ENCODE data around the gene CXXC1. TPM values are rescaled to one million over a fixed set of nuclear protein-coding genes. Genes with fewer than 3 reads are reported as not detected.

The CXXC1 gene
- total and polyA plus RNA-seq, 7 donors, result 27.0 to 83.2 (median 49.0) TPM

- Histone ChIP-seq H3K27ac (no peak overlapping the region), H3K36me3 (no peaks in the 10 kb centered on the region), H3K27me3 (no peaks in the 10 kb centered on the region), H3K9me3 (no peaks in the 10 kb centered on the region), H3K4me1 (no peaks in the 10 kb centered on the region), H3K4me3 (no peak overlapping the region)
- no peak for TF ChIP-seq POLR2A (IDR thresholded peaks at IDR 0.05)
- 81 to 92% methylated on average over 3 of the region's 3 CpGs for WGBS, 2 donors
- no peak for DNase-seq
- intact Hi-C loops (cut with DNase I), result no loop called here
Observed at GRCh38 chr18:50327983-50328382, 40.5 kb upstream of the CXXC1 start.

DNA sequence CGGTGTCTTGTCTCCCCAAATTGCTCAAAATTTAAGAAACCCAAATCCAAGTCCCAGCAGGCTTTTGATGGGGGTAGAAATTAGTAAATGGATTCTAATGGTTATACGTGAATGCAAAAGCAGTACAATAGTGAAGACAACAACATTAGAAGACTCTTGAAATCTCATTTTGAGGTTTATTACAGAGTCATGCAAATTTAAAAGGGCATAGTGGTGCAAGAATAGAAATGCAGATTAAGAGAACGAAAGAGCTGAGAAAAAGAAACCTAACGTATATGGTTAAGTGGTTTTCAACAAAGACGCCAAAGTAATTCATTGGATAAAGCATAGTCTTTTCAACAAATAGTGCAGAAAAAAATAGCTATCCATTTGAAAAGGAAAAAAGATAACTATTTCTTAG, 33.2 kb upstream of the CXXC1 start:
- Histone ChIP-seq H3K27me3 (peaks cover 0 to 4% (median 0%) of the 10 kb centered on the region in 3 donors), H3K9me3 (no peaks in the 10 kb centered on the region), H3K4me3 (no peak overlapping the region), H3K36me3 (no peaks in the 10 kb centered on the region), H3K27ac (no peak overlapping the region), H3K4me1 (no peaks in the 10 kb centered on the region)
- DNase-seq, result no peak
- WGBS, 2 donors, result 54 to 84% methylated on average over 5 of the region's 5 CpGs
- intact Hi-C loops (cut with DNase I), result no loop called here
- TF ChIP-seq CTCF (IDR thresholded peaks at IDR 0.05) (no peak), POLR2A (IDR thresholded peaks at IDR 0.05) (no peak), EP300 (IDR thresholded peaks at IDR 0.05) (no peak), POLR2AphosphoS5 (IDR thresholded peaks at IDR 0.05) (no peak)

DNA sequence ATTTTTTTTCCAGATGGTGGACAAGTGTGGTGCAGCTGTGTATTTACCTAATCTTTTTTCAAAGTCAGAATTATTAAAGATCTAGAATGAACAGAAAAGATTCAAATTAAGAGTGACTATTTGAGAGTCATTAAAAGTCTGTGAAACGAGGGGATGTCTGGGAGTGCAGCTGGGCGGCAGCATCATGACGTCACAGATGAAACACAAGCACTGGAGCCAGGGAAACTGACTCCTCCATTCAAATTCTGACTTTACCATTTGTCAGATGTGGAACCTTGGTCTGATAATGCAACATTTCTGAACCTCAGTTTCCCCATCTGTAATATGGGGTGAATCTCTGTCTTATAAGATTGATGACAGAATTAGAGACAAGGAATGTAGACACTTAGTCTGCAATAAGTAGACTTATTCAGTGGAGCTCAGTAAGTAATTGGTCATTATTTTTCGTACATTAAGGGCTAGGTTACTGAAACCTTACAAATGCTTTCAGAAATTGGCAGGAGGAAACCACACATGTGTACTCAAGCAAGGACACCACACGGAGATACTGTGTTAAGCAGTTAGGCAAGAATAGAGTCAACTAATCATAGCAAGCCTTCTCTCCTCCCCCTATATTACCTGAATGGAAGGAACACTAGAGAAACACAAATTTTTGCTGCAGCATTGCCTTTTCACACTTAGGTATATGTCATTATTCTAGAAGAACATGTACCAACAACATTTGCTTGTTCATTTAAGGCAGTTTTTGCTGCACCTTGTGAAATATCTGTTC, 27.8 kb upstream of the CXXC1 start:
- WGBS, 2 donors, result 57 to 68% methylated on average over 5 of the region's 5 CpGs
- no peak for TF ChIP-seq POLR2AphosphoS5 (IDR thresholded peaks at IDR 0.05)
- TF ChIP-seq EP300 (IDR thresholded peaks at IDR 0.05), result no peak
- TF ChIP-seq POLR2A (IDR thresholded peaks at IDR 0.05), result no peak
- no peak for TF ChIP-seq CTCF (IDR thresholded peaks at IDR 0.05)
- intact Hi-C loops (cut with DNase I), result no loop called here
- no peaks in the 10 kb centered on the region for H3K9me3 ChIP-seq
- H3K4me3 ChIP-seq, result no peak overlapping the region
- H3K27me3 ChIP-seq, result peaks cover 0 to 4% (median 0%) of the 10 kb centered on the region in 3 donors
- no peaks in the 10 kb centered on the region for H3K36me3 ChIP-seq
- DNase-seq, result no peak
- no peaks in the 10 kb centered on the region for H3K4me1 ChIP-seq
- no peak overlapping the region for H3K27ac ChIP-seq

GRCh38 chr18:50313873-50314460, 26.5 kb upstream of the CXXC1 start:
- intact Hi-C loops (cut with DNase I), result loop anchor here (5.0 kb wide), 1 partner anchor 43 kb away; no protein-coding TSS in a partner anchor
- Histone ChIP-seq H3K36me3 (no peaks in the 10 kb centered on the region), H3K27me3 (peaks cover 0 to 4% (median 0%) of the 10 kb centered on the region in 3 donors), H3K4me3 (no peak overlapping the region), H3K4me1 (no peaks in the 10 kb centered on the region), H3K27ac (no peak overlapping the region), H3K9me3 (no peaks in the 10 kb centered on the region)
- TF ChIP-seq EP300 (IDR thresholded peaks at IDR 0.05) (no peak), CTCF (IDR thresholded peaks at IDR 0.05) (no peak), POLR2A (IDR thresholded peaks at IDR 0.05) (no peak), POLR2AphosphoS5 (IDR thresholded peaks at IDR 0.05) (no peak)
- WGBS, 2 donors, result 17 to 61% methylated on average over 2 of the region's 2 CpGs
- DNase-seq, result no peak

GRCh38 chr18:50313031-50313607, 25.6 kb upstream of the CXXC1 start:
- intact Hi-C loops (cut with DNase I), result loop anchor here (5.0 kb wide), 1 partner anchor 44 kb away; no protein-coding TSS in a partner anchor
- peaks cover 0 to 4% (median 0%) of the 10 kb centered on the region in 3 donors for H3K27me3 ChIP-seq
- 75 to 88% methylated on average over 2 of the region's 2 CpGs for WGBS, 2 donors
- peaks cover 0 to 4% (median 2%) of the 10 kb centered on the region in 4 donors for H3K4me1 ChIP-seq
- H3K4me3 ChIP-seq, result no peak overlapping the region
- H3K9me3 ChIP-seq, result no peaks in the 10 kb centered on the region
- no peak for DNase-seq
- H3K27ac ChIP-seq, result no peak overlapping the region
- no peaks in the 10 kb centered on the region for H3K36me3 ChIP-seq
- no peak for TF ChIP-seq POLR2A (IDR thresholded peaks at IDR 0.05)

Measured in sigmoid colon (tissue), 7 donors.